CD1c-positive myeloid dendritic cell (primary cell): ENCODE measurements around the gene GARNL3.
A peak's percentile ranks its signal among the peaks of the same experiment; 100 is the strongest.

Experiments used
- DNase-seq: peaks from one replicate; pipeline ENCODE4 v3.0.0-alpha.2; 2016; ENCODE audit errors: extremely low spot score

The GARNL3 gene

GRCh38 chr9:127311239-127311741 is 46.7 kb downstream of the GARNL3 start:
- no peak for DNase-seq

GRCh38 chr9:127313042-127313560 is 48.5 kb downstream of the GARNL3 start:
- no peak for DNase-seq

DNA sequence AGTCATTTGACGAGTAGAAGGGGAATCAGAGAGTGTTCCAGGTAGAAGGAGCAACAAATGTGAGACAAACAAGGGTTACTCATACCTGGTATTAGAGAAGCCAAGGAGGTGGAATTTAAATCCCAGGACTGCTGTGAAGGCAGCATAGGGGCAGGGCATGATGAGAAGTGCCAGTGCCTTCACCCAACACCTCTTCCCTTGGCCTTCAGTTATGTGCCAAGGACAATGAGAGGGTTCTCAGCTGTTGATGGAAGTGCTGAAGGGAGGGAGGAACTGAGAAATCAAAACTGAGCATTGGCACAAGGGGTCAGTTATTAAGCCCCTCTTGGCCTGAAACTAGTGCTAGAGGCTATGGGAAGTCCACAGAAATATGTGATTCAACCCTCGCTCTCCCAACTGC is 50.3 kb downstream of the GARNL3 start:
- DNase-seq = no peak

DNA sequence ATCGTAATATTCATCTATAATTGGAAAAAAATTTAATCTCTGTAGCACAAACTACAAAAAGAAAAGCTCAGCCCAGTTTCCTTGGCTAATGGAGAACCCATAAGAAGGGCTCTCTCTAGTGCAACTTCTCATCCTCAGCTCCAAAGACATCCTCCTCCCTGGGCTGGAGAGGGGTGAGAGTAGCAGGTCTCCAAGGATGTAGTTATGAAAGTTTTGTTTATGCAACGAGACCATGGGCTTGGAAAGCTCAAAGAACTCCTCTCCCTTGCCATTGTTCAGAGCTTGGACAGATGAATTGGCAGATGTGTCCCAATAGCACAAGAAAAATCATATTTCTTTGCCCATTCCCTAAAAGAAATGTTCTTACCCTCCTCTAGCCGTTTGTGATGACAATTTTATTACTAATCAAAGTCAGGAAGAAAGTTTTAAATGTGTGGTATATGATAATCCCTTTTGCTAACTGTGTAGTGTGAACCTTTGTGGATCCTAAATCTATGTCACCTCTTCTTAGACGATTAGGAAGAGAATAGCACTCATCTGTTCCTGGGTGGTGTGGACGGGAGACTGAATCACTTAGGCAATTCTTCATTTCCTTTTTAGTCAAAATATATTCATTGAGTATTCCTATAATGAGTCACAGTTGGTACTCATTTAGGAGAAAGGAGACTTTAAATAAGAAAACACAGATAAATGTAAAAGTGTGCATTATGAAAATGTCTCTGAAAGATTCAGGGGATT is 52.2 kb downstream of the GARNL3 start:
- DNase-seq = peak; percentile 11

- no peak for DNase-seq
Measured at GRCh38 chr9:127318651-127319167, 54.1 kb downstream of the GARNL3 start.

- peak; percentile 48 for DNase-seq
Measured at GRCh38 chr9:127319366-127320114, 55.0 kb downstream of the GARNL3 start.

DNA sequence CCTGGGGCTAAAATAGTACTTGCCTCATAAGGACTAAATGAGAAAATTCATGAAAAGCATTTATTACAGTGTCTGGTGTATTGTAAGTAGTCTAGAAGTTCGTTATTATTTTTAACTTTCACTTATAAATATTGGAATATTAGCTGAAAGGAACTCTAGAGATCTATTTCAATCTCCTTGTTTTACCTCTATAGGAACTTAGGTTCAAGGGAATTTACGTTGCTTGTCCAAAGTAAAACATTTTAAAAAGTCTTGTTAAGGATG is 55.5 kb downstream of the GARNL3 start:
- no peak for DNase-seq

- DNase-seq = no peak
Measured at GRCh38 chr9:127323393-127323792, 58.8 kb downstream of the GARNL3 start.

- no peak for DNase-seq
Measured at GRCh38 chr9:127330501-127330900, 65.9 kb downstream of the GARNL3 start.

GRCh38 chr9:127333221-127334064 is 68.9 kb downstream of the GARNL3 start:
- DNase-seq = no peak

GRCh38 chr9:127334725-127335124 is 70.2 kb downstream of the GARNL3 start:
- DNase-seq = peak; percentile 15

- DNase-seq = no peak
Measured at GRCh38 chr9:127336086-127336485, 71.5 kb downstream of the GARNL3 start.

GRCh38 chr9:127336506-127337352 is 72.2 kb downstream of the GARNL3 start:
- DNase-seq = peak; percentile 6

DNA sequence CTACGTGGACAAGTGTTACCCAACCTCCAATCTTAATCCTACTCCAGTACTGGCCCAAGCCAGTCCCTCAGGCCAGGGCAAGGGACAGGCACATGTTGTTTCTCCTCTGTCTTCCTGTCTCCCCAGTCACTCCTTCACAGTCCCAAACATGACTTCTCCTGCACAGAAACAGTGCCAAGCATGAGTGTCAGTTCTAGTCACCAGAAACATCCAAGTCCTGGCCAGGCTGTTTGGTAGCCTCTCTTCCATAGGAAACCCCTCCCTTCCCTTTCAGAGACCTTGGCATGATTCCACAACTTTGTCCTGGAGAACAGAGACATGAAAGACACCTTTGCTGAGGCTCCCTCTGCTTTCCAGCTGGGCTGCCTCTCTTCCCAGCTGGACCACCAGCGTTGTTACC is 76.1 kb downstream of the GARNL3 start:
- DNase-seq = no peak

- DNase-seq = no peak
Measured at GRCh38 chr9:127341152-127341551, 76.6 kb downstream of the GARNL3 start.

GRCh38 chr9:127344368-127345000 is 79.9 kb downstream of the GARNL3 start:
- no peak for DNase-seq

- DNase-seq = no peak
Measured at GRCh38 chr9:127345566-127345965, 81.0 kb downstream of the GARNL3 start.

DNA sequence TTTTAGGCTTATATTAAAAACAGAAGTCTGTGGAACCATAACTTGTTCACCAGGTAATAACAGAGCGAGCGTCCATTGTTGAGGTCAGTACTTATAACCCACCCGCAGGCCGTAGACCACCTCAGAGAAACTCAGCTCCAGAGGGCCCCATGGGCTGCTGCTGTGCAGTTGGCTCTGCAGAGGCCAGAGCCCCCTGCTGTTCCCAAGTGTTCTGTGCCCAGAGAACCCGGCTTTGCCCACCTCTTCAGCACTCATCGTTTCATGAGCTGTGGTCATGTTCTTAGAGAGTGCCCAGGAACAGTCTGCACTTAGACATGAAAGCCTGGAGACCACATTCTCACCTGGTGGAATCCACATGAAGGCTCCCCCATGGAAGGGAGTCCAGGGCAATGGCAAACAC is 82.0 kb downstream of the GARNL3 start:
- DNase-seq = no peak

DNA sequence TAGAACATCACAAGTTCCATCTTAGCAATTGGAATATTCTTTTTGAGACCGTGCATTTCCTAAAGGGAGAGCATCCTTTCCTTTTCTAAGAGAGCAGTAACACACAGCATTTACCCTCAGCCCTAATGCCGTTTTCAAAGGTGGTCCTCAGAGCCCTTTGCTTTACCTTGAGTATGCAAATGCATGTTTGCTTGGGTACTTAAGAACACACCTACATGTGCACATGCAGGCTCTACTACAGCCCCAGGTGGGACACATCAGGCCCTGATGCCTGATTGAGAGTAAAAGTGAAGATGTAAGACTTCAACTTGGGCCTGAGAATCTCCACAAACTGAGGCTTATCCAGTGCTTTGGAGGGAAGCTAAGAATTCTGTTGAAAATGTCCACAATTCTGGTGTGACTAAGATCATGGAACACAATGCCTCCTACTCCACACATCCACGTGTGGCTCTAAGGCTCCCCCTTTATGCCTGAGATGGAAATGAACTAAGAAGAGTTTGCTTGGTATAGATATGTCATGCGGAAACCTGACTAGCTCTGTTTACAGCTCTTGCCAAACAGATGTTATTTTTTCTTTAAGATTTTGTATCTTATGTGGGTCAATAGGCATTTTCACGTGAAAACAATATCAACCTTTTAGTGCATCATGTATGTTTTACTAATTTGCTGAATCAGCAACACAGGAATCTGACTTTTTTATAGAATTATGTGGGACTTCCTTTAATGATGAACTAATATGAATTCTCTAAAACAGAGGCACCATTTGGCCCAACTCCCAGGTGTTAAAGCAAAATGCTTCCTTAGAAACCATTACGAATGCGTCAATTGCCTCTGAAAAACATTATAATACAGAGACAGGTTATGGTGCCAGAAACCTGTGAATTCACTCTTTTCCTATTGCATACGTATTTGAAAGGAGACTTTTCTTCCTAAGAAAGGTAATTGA is 83.5 kb downstream of the GARNL3 start:
- peak; percentile 26 for DNase-seq
